Erythroblast (primary cell): ENCODE data around the gene SMC6.

ENCODE experiments used
- GATA1 ChIP-seq: IDR thresholded peaks from 2 replicates; pipeline ENCODE4 v1.6.1; 2011; ENCODE audit warnings: low read depth, mild to moderate bottlenecking, control low read depth, low read length, moderate library complexity
- POLR2A ChIP-seq: IDR thresholded peaks from 2 replicates; pipeline ENCODE4 v1.6.1; 2011; ENCODE audit warnings: mild to moderate bottlenecking, low read length

DNA sequence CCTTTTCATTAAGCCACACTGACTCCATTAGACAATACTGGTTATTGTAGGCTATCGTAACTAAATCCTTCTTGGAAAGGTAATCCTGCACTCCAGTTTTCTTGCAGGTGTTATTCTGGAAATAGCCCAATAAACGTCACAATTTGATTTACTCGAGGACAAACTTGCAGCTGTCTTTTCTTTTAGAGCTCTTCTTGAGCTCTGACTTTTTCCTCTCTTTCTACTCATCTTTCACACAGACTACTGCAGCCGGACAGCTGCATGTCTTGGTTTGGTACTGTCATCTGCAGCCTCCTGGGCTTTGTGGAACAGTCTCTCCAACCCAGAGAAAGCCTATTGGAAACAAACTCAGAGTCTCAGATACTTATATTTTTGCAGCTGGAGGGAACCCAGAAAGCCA lies 39.7 kb upstream of the SMC6 start:
- no peak for TF ChIP-seq POLR2A
- no peak for TF ChIP-seq GATA1
